Kidney epithelial cell (primary cell): ENCODE results near the gene LAMB2. TPM values are rescaled to one million over a fixed set of nuclear protein-coding genes. Genes with fewer than 3 reads are reported as not detected.

ENCODE experiments used
- DNase-seq: peaks from one replicate; pipeline ENCODE4 v3.0.0-alpha.2; 2010; ENCODE audit warnings: low read depth
- H3K27me3 ChIP-seq: 2 replicates; pipeline ENCODE4 v1.6.0; 2011; ENCODE audit warnings: low read length; ENCODE audit not compliant: control insufficient read depth, insufficient read depth
- H3K36me3 ChIP-seq: 2 replicates; pipeline ENCODE4 v1.5.1; 2011; ENCODE audit warnings: low read length; ENCODE audit not compliant: control insufficient read depth, insufficient read depth
- H3K4me3 ChIP-seq: 2 replicates; pipeline ENCODE4 v1.5.1; 2011; ENCODE audit warnings: low read depth, mild to moderate bottlenecking, control low read depth, low read length
- CTCF ChIP-seq: IDR thresholded peaks from 2 replicates; pipeline ENCODE4 v1.5.1; 2011; ENCODE audit warnings: mild to moderate bottlenecking, moderate library complexity, low read length, control low read depth, inconsistent platforms; ENCODE audit not compliant: insufficient read depth, poor library complexity, severe bottlenecking
- total RNA-seq: library from RNA; depleted of rRNA; stranded (reverse); fragments of >200 nt; gene quantifications from 2 replicates; pipeline ENCODE4 v1.2.3, GENCODE V29; 2015

Gene LAMB2
- total RNA-seq, 1 donor from 2014 or later: 197 TPM

DNA sequence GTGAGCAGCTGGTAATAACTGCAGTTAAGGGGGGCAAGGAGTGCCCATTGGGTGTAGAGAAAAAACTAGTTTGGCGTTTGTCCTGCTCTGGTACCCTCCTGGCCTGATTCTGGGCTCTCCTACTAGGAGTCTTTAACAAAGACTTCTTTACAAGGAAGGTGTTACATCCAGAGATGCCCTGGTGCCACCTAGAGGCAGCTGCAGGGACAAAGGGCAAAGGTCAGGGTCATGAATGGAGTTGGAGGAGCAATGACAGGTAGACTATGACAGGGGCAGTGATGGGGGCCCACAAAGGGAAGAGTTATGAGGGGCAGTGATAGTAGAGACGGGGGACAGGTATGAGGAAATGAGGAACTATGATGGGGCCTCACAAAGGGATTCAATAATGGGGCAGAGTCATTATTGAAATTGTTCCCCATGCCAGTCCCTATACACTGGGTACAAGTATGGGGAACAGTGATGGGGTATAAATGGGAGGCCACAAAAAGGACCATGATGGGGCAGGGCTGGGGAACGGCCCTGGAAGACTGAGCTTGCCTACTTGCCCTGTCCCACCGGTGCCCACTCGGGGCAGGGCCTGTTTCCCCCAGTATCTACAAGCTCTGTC is 25.4 kb upstream of the LAMB2 start:
- peak; percentile 33 for TF ChIP-seq CTCF
- no peak for DNase-seq
- no peak overlapping the region for H3K4me3 ChIP-seq
- peaks cover 1% of the 10 kb centered on the region for H3K36me3 ChIP-seq
- no peaks in the 10 kb centered on the region for H3K27me3 ChIP-seq

DNA sequence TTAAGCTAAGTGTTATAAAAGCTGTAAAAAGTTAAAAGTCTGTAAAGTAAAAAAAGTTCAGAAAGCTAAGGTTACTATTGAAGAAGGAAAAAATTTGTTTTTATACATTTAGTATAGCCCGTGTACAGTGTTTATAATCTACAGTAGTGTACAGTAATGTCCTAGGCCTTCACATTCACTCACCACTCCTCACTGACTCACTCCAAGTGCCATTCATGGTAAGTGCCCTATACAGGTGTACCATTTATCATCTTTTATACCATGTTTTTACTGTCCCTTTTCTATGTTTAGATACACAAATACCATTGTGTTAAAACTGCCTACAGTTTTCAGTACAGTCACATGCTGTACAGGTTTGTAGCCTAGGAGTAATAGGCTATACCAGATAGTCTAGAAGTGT is 24.4 kb upstream of the LAMB2 start:
- Histone ChIP-seq H3K4me3 (no peak overlapping the region), H3K27me3 (no peaks in the 10 kb centered on the region), H3K36me3 (no peaks in the 10 kb centered on the region)
- DNase-seq: no peak
- no peak for TF ChIP-seq CTCF

DNA sequence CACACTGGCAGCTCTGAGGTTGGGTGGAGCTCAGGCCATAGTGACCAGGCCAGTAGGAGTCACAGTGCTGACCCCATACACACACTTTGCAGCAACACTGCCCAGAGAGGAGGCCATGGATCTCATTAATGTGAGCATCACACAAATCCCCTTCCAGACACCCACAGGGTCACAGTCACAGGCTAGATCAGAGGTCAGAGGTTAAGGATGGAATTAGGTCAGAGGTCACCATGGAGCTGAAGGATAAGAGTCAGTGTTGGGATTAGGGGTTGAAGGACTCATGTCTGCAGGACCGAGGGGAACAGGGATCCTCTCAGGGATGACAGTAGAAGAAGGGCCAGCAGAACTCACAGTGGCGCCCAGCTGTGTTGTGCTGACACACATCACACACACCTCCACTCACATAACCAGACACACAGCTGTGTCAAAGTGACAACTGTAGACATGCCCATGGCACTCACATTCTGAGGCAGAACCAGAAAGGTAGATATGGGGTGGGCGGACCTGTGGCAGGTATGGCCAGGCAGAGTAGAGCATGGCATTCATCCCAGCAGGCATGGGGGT is 20.6 kb upstream of the LAMB2 start:
- H3K36me3 ChIP-seq: no peaks in the 10 kb centered on the region
- H3K4me3 ChIP-seq: no peak overlapping the region
- no peak for DNase-seq
- TF ChIP-seq CTCF: no peak
- peaks cover 4% of the 10 kb centered on the region for H3K27me3 ChIP-seq

GRCh38 chr3:49151610-49152009 is 18.8 kb upstream of the LAMB2 start:
- no peak for DNase-seq
- Histone ChIP-seq H3K27me3 (peaks cover 4% of the 10 kb centered on the region), H3K4me3 (no peak overlapping the region), H3K36me3 (no peaks in the 10 kb centered on the region)
- no peak for TF ChIP-seq CTCF

- Histone ChIP-seq H3K27me3 (peaks cover 4% of the 10 kb centered on the region), H3K36me3 (no peaks in the 10 kb centered on the region), H3K4me3 (no peak overlapping the region)
- TF ChIP-seq CTCF: no peak
- no peak for DNase-seq
These were observed 15.3 kb upstream of the LAMB2 start for GRCh38 chr3:49148159-49148558.

GRCh38 chr3:49140080-49140479 is 7.2 kb upstream of the LAMB2 start:
- no peak for TF ChIP-seq CTCF

More at GRCh38 chr3:49140080-49140479, 7.2 kb upstream of the LAMB2 start:
- Histone ChIP-seq H3K4me3 (no peak overlapping the region), H3K27me3 (peaks cover 5% of the 10 kb centered on the region), H3K36me3 (no peaks in the 10 kb centered on the region)
- no peak for DNase-seq
